GM23338 (cell line): ENCODE results near the gene THSD4.

Experiments
- CREB1 ChIP-seq: fragments of 250-450 bp; sonication (Bioruptor Pico); IDR thresholded peaks from 2 replicates; pipeline ENCODE4 v1.5.0; 2020; ENCODE audit warnings: low read depth, mild to moderate bottlenecking, moderate library complexity
- EZH2 ChIP-seq: fragments of 200-600 bp; sonication (generic); IDR thresholded peaks from one replicate; pipeline ENCODE4 v1.8.0; 2017; ENCODE audit warnings: antibody characterized with exemption, mild to moderate bottlenecking, low read depth; ENCODE audit not compliant: unreplicated experiment
- EZH2phosphoT487 ChIP-seq: fragments of 200-600 bp; sonication (generic); IDR thresholded peaks from one replicate; pipeline ENCODE4 v1.8.1; 2018; ENCODE audit warnings: antibody characterized with exemption; ENCODE audit not compliant: unreplicated experiment
- POLR2AphosphoS5 ChIP-seq: IDR thresholded peaks from 2 replicates; pipeline ENCODE4 v1.6.1; 2016; ENCODE audit warnings: antibody characterized with exemption, low read depth
- TF ChIP-seq, protein P1 (sequence below), 2 experiments: fragments of 200-600 bp in 1 of 2; sonication (generic) in 1 of 2; conservative IDR thresholded peaks; 2 replicates each; pipeline versions ENCODE4 v1.5.1 to v1.6.1; 2016 to 2017; ENCODE audit warnings: antibody characterized with exemption in 2 of 2, low read depth in 2 of 2, mild to moderate bottlenecking in 2 of 2, moderate library complexity in 1 of 2
- TF ChIP-seq, protein P2 (sequence below): IDR thresholded peaks from 2 replicates; pipeline ENCODE4 v1.6.1; 2016; ENCODE audit warnings: antibody characterized with exemption

GRCh38 chr15:71679793-71680353 is 564.6 kb downstream of the THSD4 start:
- TF ChIP-seq, protein P1, sequence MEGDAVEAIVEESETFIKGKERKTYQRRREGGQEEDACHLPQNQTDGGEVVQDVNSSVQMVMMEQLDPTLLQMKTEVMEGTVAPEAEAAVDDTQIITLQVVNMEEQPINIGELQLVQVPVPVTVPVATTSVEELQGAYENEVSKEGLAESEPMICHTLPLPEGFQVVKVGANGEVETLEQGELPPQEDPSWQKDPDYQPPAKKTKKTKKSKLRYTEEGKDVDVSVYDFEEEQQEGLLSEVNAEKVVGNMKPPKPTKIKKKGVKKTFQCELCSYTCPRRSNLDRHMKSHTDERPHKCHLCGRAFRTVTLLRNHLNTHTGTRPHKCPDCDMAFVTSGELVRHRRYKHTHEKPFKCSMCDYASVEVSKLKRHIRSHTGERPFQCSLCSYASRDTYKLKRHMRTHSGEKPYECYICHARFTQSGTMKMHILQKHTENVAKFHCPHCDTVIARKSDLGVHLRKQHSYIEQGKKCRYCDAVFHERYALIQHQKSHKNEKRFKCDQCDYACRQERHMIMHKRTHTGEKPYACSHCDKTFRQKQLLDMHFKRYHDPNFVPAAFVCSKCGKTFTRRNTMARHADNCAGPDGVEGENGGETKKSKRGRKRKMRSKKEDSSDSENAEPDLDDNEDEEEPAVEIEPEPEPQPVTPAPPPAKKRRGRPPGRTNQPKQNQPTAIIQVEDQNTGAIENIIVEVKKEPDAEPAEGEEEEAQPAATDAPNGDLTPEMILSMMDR (conservative IDR thresholded peaks at IDR 0.05; ENCODE audit: low read depth in 2 of 2) = no peak
- TF ChIP-seq CREB1 (CRISPR knock-in tag) (no peak), EZH2phosphoT487 (no peak), POLR2AphosphoS5 (no peak), EZH2 (no peak)
- TF ChIP-seq, protein P2, sequence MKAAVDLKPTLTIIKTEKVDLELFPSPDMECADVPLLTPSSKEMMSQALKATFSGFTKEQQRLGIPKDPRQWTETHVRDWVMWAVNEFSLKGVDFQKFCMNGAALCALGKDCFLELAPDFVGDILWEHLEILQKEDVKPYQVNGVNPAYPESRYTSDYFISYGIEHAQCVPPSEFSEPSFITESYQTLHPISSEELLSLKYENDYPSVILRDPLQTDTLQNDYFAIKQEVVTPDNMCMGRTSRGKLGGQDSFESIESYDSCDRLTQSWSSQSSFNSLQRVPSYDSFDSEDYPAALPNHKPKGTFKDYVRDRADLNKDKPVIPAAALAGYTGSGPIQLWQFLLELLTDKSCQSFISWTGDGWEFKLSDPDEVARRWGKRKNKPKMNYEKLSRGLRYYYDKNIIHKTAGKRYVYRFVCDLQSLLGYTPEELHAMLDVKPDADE = no peak
